Fibroblast of lung (primary cell): Measurements from ENCODE around the gene C1R. TPM values are rescaled to one million over a fixed set of nuclear protein-coding genes. Genes with fewer than 3 reads are reported as not detected.

Experiments
- DNase-seq, 2 donors: peaks; one replicate each; pipeline versions ENCODE4 v3.0.0 to v3.0.0-alpha.2; 2010; ENCODE audit warnings: low read depth in 2 of 2
- H2AFZ ChIP-seq: 2 replicates; pipeline ENCODE4 v1.5.1; 2012; ENCODE audit warnings: low read length, control low read depth, inconsistent platforms
- H3K27ac ChIP-seq: 2 replicates; pipeline ENCODE4 v1.5.1; 2011; ENCODE audit warnings: low read length, control low read depth; ENCODE audit not compliant: insufficient read depth
- H3K27me3 ChIP-seq: 2 replicates; pipeline ENCODE4 v1.5.1; 2011; ENCODE audit warnings: mild to moderate bottlenecking, low read length; ENCODE audit not compliant: control insufficient read depth, insufficient read depth
- H3K36me3 ChIP-seq: 2 replicates; pipeline ENCODE4 v1.5.1; 2011; ENCODE audit warnings: low read length; ENCODE audit not compliant: control insufficient read depth, insufficient read depth
- H3K4me1 ChIP-seq: 2 replicates; pipeline ENCODE4 v1.5.1; 2011; ENCODE audit warnings: low read length; ENCODE audit not compliant: control insufficient read depth, insufficient read depth; ENCODE audit errors: extremely low read depth
- H3K4me2 ChIP-seq: 2 replicates; pipeline ENCODE4 v1.5.1; 2011; ENCODE audit warnings: low read length, control low read depth; ENCODE audit not compliant: insufficient read depth; ENCODE audit errors: extremely low read depth
- H3K4me3 ChIP-seq, 4 experiments: fragments of 200-600 bp in 1 of 4; sonication (generic) in 1 of 4; replicated peaks in 1 of 4; 2 replicates each; pipeline ENCODE4 v1.5.1; 2011 to 2016; ENCODE audit warnings: low read length in 4 of 4, low read depth in 3 of 4, mild to moderate bottlenecking in 3 of 4, control low read depth in 2 of 4, inconsistent platforms in 1 of 4, mixed read lengths in 1 of 4; ENCODE audit not compliant: insufficient read depth in 1 of 4; ENCODE audit errors: control extremely low read depth in 1 of 4
- H3K79me2 ChIP-seq: 2 replicates; pipeline ENCODE4 v1.5.1; 2012; ENCODE audit warnings: mild to moderate bottlenecking, low read length, inconsistent platforms; ENCODE audit not compliant: control insufficient read depth, insufficient read depth
- H3K9ac ChIP-seq: 2 replicates; pipeline ENCODE4 v1.5.1; 2011; ENCODE audit warnings: mild to moderate bottlenecking, low read length, control low read depth; ENCODE audit not compliant: insufficient read depth
- H3K9me3 ChIP-seq: 2 replicates; pipeline ENCODE4 v1.5.1; 2012; ENCODE audit warnings: low read depth, low read length; ENCODE audit not compliant: control insufficient read depth, insufficient read depth
- H4K20me1 ChIP-seq: 2 replicates; pipeline ENCODE4 v1.5.1; 2011; ENCODE audit warnings: low read length; ENCODE audit not compliant: control insufficient read depth, insufficient read depth; ENCODE audit errors: extremely low read depth
- EZH2 ChIP-seq: IDR thresholded peaks from 2 replicates; pipeline ENCODE4 v1.5.1; 2012; ENCODE audit warnings: low read length, control low read depth, mild to moderate bottlenecking; ENCODE audit errors: missing control alignments
- polyA plus RNA-seq, 2 donors: library from polyadenylated mRNA; depleted of rRNA in 1 of 2; stranded (reverse) in 1 of 2; unstranded in 1 of 2; fragments of >200 nt; gene quantifications; 2 replicates each; pipeline ENCODE4 v1.2.1, GENCODE V29; 2011 to 2012; ENCODE audit warnings: missing spikeins in 1 of 2
- total RNA-seq: library from RNA; depleted of rRNA; stranded (reverse); fragments of >200 nt; gene quantifications from 2 replicates; pipeline ENCODE4 v1.2.1, GENCODE V29; 2014
- TF ChIP-seq, protein P1 (sequence below), 2 donors: IDR thresholded peaks in 1 of 2; conservative IDR thresholded peaks in 1 of 2; 1 replicate in 1 of 2; 2 replicates in 1 of 2; pipeline ENCODE4 v1.5.1; 2011 to 2012; ENCODE audit warnings: low read length in 2 of 2, control low read depth in 1 of 2, inconsistent platforms in 1 of 2, low read depth in 1 of 2, mild to moderate bottlenecking in 1 of 2

C1R gene
- total and polyA plus RNA-seq, 2 donors (not counting 1 experiment from before 2014, with no cell fraction given): 407 to 617 TPM

DNA sequence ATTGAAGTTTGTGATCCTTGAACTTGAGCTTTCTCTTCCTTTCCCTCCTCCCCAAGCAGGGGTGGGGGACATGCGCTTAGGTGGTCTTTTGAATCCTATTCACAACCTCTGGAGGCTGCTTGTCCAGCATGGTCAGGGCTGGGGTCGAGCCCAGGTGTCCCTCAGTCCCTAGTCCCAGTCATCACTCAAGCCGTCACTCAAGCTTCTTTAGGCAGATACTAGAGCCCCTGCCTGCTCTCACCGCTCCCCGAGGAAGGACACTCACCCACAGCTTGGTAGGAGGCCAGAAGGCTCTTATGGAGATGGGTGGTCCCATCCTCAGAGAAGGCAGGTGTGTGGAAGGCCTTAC lies 17.3 kb upstream of the C1R start:
- peaks cover 2% of the 10 kb centered on the region for H3K36me3 ChIP-seq
- peaks cover 11% of the 10 kb centered on the region for H3K79me2 ChIP-seq
- DNase-seq: no peak
- peak overlapping the region; percentile 87 for H3K9ac ChIP-seq
- TF ChIP-seq, protein P1, sequence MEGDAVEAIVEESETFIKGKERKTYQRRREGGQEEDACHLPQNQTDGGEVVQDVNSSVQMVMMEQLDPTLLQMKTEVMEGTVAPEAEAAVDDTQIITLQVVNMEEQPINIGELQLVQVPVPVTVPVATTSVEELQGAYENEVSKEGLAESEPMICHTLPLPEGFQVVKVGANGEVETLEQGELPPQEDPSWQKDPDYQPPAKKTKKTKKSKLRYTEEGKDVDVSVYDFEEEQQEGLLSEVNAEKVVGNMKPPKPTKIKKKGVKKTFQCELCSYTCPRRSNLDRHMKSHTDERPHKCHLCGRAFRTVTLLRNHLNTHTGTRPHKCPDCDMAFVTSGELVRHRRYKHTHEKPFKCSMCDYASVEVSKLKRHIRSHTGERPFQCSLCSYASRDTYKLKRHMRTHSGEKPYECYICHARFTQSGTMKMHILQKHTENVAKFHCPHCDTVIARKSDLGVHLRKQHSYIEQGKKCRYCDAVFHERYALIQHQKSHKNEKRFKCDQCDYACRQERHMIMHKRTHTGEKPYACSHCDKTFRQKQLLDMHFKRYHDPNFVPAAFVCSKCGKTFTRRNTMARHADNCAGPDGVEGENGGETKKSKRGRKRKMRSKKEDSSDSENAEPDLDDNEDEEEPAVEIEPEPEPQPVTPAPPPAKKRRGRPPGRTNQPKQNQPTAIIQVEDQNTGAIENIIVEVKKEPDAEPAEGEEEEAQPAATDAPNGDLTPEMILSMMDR (conservative IDR thresholded peaks at IDR 0.05 in 1 of 2, IDR thresholded peaks at IDR 0.05 in 1 of 2; ENCODE audit: low read depth in 1 of 2, low read length in 2 of 2): no peak
- TF ChIP-seq EZH2: no peak
- peak overlapping the region; percentile 97 for H3K27ac ChIP-seq
- no peaks in the 10 kb centered on the region for H3K27me3 ChIP-seq
- H3K9me3 ChIP-seq: no peaks in the 10 kb centered on the region
- no peaks in the 10 kb centered on the region for H4K20me1 ChIP-seq
- no peak overlapping the region for H2AFZ ChIP-seq
- peaks cover 5% of the 10 kb centered on the region for H3K4me1 ChIP-seq
- H3K4me3 ChIP-seq: peak overlapping the region; percentile 57 to 85 (median 77)
- H3K4me2 ChIP-seq: peak overlapping the region; percentile 88

DNA sequence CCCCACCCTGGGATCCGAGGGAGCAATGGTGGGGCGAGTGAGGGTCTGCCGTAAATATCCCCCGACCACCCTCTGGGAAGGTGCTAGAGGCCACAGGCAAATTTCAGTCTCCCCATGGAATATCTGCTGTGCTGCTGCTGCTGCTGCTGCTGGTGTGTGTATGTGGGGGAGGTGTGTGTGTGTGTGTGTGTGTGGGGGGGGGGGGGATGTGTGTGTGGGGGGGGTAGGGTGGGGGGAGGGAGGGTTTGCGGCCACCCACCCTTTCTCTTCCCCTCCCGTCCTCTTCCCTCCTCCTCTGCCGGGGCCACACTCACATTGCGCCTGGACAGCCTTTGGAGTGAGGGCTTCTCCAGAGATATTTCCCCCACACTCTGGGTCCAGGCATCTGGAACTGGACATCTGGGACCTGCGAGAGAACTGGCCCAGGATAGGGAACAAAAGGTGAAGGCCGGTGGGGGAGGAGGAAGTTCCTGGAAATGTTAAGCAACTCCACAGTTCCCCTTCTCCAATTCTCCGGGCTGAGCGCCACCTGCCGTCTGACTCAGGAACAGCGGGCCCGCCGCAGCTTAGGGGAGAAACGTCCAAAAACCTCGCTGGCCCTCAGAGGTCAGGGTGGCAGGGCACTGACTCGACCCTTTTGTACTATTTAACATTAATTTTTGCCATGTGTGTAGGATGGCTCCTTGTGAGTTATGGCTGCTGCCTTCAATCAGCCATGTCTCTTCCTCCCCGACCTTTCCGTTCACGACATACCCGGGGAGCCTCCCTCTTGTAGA lies 16.7 kb upstream of the C1R start, which contains the start of gene C1RL:
Gene C1RL, minus strand, starts transcription at position 419 of the 776 bp plus-strand sequence. Its CDS starts 34 bp downstream, at position 385.
- peak within 1 kb of the TSS; percentile 97 for H3K27ac ChIP-seq
- H3K4me2 ChIP-seq: peak within 1 kb of the TSS; percentile 98
- peaks cover 11% of the 10 kb centered on the region for H3K79me2 ChIP-seq
- no peaks in the 10 kb centered on the region for H3K9me3 ChIP-seq
- peaks cover 3% of the 10 kb centered on the region for H3K36me3 ChIP-seq
- H4K20me1 ChIP-seq: no peaks in the 10 kb centered on the region
- H2AFZ ChIP-seq: peak within 1 kb of the TSS; percentile 57
- H3K4me3 ChIP-seq: peak within 1 kb of the TSS; percentile 72 to 86 (median 84)
- peak within 1 kb of the TSS; percentile 87 for H3K9ac ChIP-seq
- TF ChIP-seq EZH2: no peak
- TF ChIP-seq, protein P1 (conservative IDR thresholded peaks at IDR 0.05 in 1 of 2, IDR thresholded peaks at IDR 0.05 in 1 of 2; ENCODE audit: low read depth in 1 of 2, low read length in 2 of 2): peak; percentile 95 to 96
- H3K27me3 ChIP-seq: no peaks in the 10 kb centered on the region
- H3K4me1 ChIP-seq: peaks cover 5% of the 10 kb centered on the region
- DNase-seq: peak; percentile 76 to 95

DNA sequence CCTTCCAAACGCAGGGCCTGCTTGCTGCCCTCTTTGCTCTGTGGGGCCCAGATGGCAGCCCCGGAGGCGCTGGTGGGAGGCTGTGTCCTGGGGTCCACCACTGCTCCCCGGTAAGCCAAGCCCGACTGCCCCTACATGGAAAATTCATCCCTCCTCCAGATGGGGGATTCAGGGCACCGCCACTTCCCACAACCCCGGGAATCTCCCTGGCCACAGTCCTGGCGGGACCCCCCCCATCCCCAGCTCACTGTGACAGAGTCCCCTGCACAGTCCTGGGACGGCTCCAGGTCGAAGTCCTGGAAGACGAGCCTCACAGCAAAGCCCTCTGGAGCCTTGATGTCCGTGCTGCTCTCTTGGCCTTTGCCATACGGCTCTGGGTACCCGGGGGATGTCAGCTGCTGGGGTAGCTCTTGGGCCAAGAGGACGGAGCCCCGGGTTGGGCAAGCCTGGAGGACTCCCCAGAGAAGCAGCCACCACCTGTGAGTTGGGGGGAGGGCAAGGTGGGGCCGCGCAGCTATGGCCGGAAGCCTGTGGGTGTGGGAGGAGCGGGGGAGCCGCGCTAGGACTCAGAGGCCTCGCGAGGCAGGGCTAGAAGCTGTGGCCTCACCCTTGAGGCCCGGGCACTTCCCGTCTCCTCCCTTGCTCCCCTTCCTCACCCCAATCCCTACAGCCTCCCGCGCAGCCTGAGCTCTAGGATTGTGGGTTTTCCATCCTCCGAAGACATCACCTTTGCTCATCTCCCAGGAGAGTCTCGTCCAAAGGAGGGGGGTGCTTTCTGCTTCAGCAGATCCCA lies 16.0 kb upstream of the C1R start:
- H3K4me3 ChIP-seq: peak overlapping the region; percentile 72 to 86 (median 84)
- peaks cover 1% of the 10 kb centered on the region for H3K36me3 ChIP-seq
- H3K27ac ChIP-seq: peak overlapping the region; percentile 97
- H3K27me3 ChIP-seq: no peaks in the 10 kb centered on the region
- no peaks in the 10 kb centered on the region for H3K9me3 ChIP-seq
- peaks cover 5% of the 10 kb centered on the region for H3K4me1 ChIP-seq
- peaks cover 11% of the 10 kb centered on the region for H3K79me2 ChIP-seq
- peak overlapping the region; percentile 98 for H3K4me2 ChIP-seq
- TF ChIP-seq EZH2: no peak
- TF ChIP-seq, protein P1 (conservative IDR thresholded peaks at IDR 0.05 in 1 of 2, IDR thresholded peaks at IDR 0.05 in 1 of 2; ENCODE audit: low read depth in 1 of 2, low read length in 2 of 2): no peak
- peak overlapping the region; percentile 87 for H3K9ac ChIP-seq
- peak overlapping the region; percentile 48 for H2AFZ ChIP-seq
- no peaks in the 10 kb centered on the region for H4K20me1 ChIP-seq
- peak; percentile 74 to 78 for DNase-seq
